Articular chondrocyte of knee joint (primary cell): Measurements from ENCODE around the gene ARHGEF38. TPM values are rescaled to one million over a fixed set of nuclear protein-coding genes. Genes with fewer than 3 reads are reported as not detected.

Experiments used
- small RNA-seq: library from RNA; depleted of rRNA; stranded (forward); fragments of <200 nt; gene quantifications from one replicate; pipeline ENCODE3, GENCODE V24; 2012
- total RNA-seq: library from RNA; depleted of rRNA; stranded (reverse); fragments of >200 nt; gene quantifications from 2 replicates; pipeline ENCODE4 v1.2.3, GENCODE V29; 2012

ARHGEF38 gene, protein sequence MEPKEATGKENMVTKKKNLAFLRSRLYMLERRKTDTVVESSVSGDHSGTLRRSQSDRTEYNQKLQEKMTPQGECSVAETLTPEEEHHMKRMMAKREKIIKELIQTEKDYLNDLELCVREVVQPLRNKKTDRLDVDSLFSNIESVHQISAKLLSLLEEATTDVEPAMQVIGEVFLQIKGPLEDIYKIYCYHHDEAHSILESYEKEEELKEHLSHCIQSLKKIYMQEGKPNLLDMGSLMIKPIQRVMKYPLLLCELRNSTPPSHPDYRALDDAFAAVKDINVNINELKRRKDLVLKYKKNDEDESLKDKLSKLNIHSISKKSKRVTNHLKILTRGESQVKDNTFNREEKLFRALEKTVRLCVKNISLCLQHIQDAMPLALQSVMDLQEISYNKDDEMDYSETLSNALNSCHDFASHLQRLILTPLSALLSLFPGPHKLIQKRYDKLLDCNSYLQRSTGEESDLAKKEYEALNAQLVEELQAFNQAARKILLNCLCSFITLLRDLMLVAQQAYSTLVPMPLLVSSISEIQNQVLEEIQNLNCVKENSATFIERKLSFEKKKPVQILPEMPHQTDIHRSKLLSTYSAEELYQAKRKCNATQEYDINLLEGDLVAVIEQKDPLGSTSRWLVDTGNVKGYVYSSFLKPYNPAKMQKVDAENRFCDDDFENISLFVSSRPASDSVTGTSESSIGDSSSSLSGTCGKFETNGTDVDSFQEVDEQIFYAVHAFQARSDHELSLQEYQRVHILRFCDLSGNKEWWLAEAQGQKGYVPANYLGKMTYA
- total RNA-seq: not detected in 2 replicates

DNA sequence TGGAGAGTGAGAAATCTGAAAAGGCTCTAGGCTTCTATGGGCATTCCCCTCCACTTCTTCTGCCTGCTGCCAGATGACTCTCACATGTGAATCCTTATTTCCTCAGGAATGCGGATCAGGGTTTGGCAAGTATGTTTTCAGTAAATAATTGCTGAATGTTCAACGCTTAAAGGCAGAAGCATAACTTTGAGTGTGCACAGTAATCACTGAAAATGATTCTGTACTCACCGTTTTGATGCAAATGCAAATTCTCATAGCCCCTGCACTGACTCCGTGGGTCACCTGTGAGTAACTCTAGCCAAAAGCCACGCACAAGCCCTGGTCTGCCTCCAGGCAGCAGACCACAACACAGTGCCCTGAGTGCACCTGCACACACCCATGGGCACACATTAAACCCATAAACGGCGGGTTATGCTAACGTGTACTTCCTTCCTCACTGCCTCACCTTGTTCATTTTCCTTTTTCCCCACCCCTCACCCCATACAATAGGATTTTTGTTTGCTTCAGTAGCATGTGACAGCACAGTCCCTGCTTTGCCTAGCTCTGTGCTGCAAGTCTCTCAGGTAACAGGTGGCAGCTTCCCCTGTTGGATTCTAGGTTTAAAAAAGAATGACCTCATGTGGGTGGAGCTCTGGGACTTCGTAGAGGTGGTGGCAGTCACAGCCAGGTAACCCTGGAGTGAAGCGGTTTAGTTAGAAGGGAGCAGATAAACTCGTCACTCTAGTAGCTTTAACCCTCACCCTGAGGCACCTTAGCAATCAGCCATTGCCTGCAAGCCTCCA lies at the start of gene ARHGEF38:
Gene ARHGEF38, plus strand, starts transcription at position 656 of the 782 bp plus-strand sequence. CDS start 146 bp downstream, outside the sequence.

DNA sequence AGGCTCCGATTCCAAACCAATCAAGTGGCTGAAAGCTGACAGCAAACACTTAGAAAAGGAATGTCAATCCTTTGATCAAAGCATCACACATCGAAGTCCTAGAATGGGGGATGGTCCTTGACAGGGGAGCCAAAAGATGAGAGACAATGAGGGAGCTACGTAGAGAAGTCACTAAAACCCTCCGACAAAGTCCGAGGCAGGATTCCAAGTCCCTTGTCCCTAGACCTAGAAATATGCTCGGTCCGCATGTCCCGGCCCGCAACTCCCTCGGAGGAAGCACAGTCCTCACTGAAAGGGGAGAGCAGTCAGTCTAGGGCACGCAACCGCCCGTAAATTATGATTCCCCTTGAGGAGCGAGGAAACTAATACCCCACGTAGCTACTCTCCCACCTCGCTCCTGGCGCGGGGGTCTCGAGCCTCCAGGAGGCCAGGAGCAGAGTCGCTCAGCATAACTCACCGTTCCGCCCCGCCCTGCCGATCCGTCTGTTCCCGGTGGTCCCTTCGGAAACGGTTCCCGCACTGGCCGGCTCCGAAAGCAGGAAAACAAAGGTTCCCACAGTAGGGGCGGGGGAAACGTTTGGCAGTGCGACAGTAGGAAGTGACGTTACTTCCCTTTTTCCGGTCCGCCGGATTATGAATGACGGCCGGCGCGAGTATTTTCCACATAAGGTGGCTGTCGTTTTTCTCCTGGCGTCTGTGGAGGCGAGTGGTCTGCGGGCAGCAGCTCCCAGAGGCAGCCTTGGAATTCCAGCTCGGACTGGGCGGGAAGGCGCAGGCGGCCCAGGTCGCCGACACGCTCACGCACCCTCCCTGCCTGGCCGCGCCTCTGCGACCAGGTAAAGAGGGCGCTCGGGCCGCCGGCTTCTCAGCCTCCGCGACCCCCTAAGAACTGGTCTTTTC lies 156.0 kb downstream of the ARHGEF38 start, which contains the start of the genes GSTCD and INTS12:
Gene GSTCD, plus strand, starts transcription at position 604 of the 900 bp plus-strand sequence. CDS start 8,830 bp downstream, outside the sequence.
Gene INTS12, minus strand, starts transcription at position 509 of the 900 bp plus-strand sequence. CDS start 8,684 bp downstream, outside the sequence.

Small RNA genes within 50 kb of the gene (small RNA-seq; reads per million reads assigned to genes)
- not detected for gene ATP5F1EP1

Other genes starting within 250 kb of the ARHGEF38 start
- gene PPA2, start 78.6 kb upstream of the ARHGEF38 start, total RNA-seq: 75.7 and 89.2 TPM in 2 replicates
- gene INTS12, start 156.1 kb downstream of the ARHGEF38 start, total RNA-seq: 17.5 and 20.0 TPM in 2 replicates
- 9.9 and 10.9 TPM in 2 replicates for gene GSTCD, start 156.2 kb downstream of the ARHGEF38 start, total RNA-seq